Subcutaneous adipose tissue (tissue), 4 donors: ENCODE data around the gene PFKP. TPM values are rescaled to one million over a fixed set of nuclear protein-coding genes. Genes with fewer than 3 reads are reported as not detected.

ENCODE experiments used
- total RNA-seq, 4 donors: library from RNA; depleted of rRNA; stranded (reverse); fragments of >200 nt; gene quantifications; one replicate each; pipeline ENCODE4 v1.1.0, GENCODE V29; 2016
- TF ChIP-seq, protein P1 (sequence below): fragments of 450-650 bp; IDR thresholded peaks from one replicate; pipeline ENCODE4 v1.5.1; 2016; ENCODE audit warnings: low read depth, mild to moderate bottlenecking, control low read depth, antibody characterized with exemption, moderate library complexity

Gene PFKP
- total RNA-seq, 4 donors from 2014 or later, result 18.3 to 25.3 (median 20.0) TPM

- TF ChIP-seq, protein P1, sequence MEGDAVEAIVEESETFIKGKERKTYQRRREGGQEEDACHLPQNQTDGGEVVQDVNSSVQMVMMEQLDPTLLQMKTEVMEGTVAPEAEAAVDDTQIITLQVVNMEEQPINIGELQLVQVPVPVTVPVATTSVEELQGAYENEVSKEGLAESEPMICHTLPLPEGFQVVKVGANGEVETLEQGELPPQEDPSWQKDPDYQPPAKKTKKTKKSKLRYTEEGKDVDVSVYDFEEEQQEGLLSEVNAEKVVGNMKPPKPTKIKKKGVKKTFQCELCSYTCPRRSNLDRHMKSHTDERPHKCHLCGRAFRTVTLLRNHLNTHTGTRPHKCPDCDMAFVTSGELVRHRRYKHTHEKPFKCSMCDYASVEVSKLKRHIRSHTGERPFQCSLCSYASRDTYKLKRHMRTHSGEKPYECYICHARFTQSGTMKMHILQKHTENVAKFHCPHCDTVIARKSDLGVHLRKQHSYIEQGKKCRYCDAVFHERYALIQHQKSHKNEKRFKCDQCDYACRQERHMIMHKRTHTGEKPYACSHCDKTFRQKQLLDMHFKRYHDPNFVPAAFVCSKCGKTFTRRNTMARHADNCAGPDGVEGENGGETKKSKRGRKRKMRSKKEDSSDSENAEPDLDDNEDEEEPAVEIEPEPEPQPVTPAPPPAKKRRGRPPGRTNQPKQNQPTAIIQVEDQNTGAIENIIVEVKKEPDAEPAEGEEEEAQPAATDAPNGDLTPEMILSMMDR, result no peak
These were observed 113.1 kb downstream of the PFKP start for GRCh38 chr10:3180355-3181025.

DNA sequence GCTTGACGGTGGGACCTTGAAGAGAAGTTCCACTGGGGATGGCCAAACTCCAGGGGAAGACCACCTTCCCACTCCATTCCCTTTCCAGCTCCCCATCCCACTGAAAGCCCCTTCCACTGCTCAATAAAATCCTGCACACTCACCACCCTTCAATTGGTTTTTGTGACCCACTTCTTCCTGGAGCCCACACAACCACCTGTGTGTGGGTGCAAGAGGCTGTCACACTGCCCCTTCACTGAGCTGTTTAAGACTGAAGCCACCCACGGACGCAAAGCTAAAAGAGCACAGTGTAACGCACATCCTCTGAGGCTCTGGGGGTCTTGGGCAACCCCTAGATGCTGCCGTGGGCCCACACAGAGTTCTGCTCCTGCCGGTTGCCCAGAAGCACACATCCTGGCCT lies 118.0 kb downstream of the PFKP start:
- TF ChIP-seq, protein P1, result no peak

- TF ChIP-seq, protein P1, result no peak
These were observed 119.0 kb downstream of the PFKP start for GRCh38 chr10:3186368-3186767.

Other genes starting within 250 kb of the PFKP start
- gene PITRM1, start 105.2 kb downstream of the PFKP start, total RNA-seq, result 100 to 1,000 TPM in 1 of 4 donors, 10 to 100 TPM in 3; 73.1 to 109 (median 81.8) TPM